ENCODE data around the gene SECTM1. TPM values are rescaled to one million over a fixed set of nuclear protein-coding genes. Genes with fewer than 3 reads are reported as not detected.
A peak's percentile ranks its signal among the peaks of the same experiment; 100 is the strongest.

Gene SECTM1
- polyA plus RNA-seq, 2 of the 4 experiments (the other 2 are of a cell fraction): 0.22 to 2.0 TPM

- peak overlapping the region; percentile 42 for H3K4me3 ChIP-seq
- no peak for FAIRE-seq
- POLR2A ChIA-PET: interaction anchor here (0.8 to 2.7 kb wide), 11 partner anchors 10 to 200 kb away, joined by 3 to 14 read pairs (median 5); partner anchors contain the start of gene CSNK1D
- DNase-seq (ENCODE audit: low read depth in 1 of 2, low spot score in 1 of 2): no peak
- 79% methylated on average over 27 of the region's 27 CpGs for WGBS (ENCODE audit: missing lambda C conversion rate)
- CTCF ChIA-PET: interaction anchor here (1.0 to 21.2 kb wide), 24 partner anchors 13 to 116 kb away, joined by 3 to 343 read pairs (median 10); partner anchors contain the start of genes CCDC57, CD7, CSNK1D and SECTM1
- no peak; a peak in 1 of 6 replicates for ATAC-seq
- TF ChIP-seq HOXB5 (CRISPR knock-in tag; IDR thresholded peaks at IDR 0.05) (0 out of 2 replicates have a peak, but pooled peaks have one; percentile 12), HOXB13 (CRISPR knock-in tag; IDR thresholded peaks at IDR 0.05; ENCODE audit: low read depth) (peak; percentile 30; the same call in 1 of the 2 replicates), CEBPB (IDR thresholded peaks at IDR 0.05) (no peak)
- H3K4me2 ChIP-seq: peak overlapping the region; percentile 91
- no peaks in the 10 kb centered on the region for H3K9me3 ChIP-seq
- peaks cover 74% of the 10 kb centered on the region for H3K4me1 ChIP-seq
- H3K27ac ChIP-seq: peak overlapping the region; percentile 96 to 98
Measured at GRCh38 chr17:82298538-82299421, 34.8 kb downstream of the SECTM1 start.

GRCh38 chr17:82297714-82298537 is 35.6 kb downstream of the SECTM1 start:
- POLR2A ChIA-PET: interaction anchor here (0.8 to 2.7 kb wide), 13 partner anchors 9 to 199 kb away, joined by 3 to 14 read pairs (median 4); partner anchors contain the start of gene CSNK1D
- H3K27ac ChIP-seq: peak overlapping the region; percentile 96 to 98

More at GRCh38 chr17:82297714-82298537, 35.6 kb downstream of the SECTM1 start:
- Histone ChIP-seq H3K9me3 (no peaks in the 10 kb centered on the region), H3K4me2 (peak overlapping the region; percentile 91), H3K4me3 (peak overlapping the region; percentile 42), H3K4me1 (peaks cover 69% of the 10 kb centered on the region)
- ATAC-seq (peak; percentile 72 to 74), DNase-seq (ENCODE audit: low read depth in 1 of 2, low spot score in 1 of 2) (peak; percentile 92 to 98), FAIRE-seq (peak; percentile 72)
- 1% methylated on average over 36 of the region's 36 CpGs for WGBS (ENCODE audit: missing lambda C conversion rate)
- CTCF ChIA-PET: interaction anchor here (0.7 to 21.2 kb wide), 21 partner anchors 14 to 117 kb away, joined by 3 to 343 read pairs (median 9); partner anchors contain the start of genes CD7, CSNK1D and SECTM1
- TF ChIP-seq POLR2AphosphoS2 (conservative IDR thresholded peaks at IDR 0.05; ENCODE audit: low read length) (no peak), EHMT2 (IDR thresholded peaks at IDR 0.05; ENCODE audit: low read depth) (no peak), HOXB5 (CRISPR knock-in tag; IDR thresholded peaks at IDR 0.05) (0 out of 2 replicates have a peak, but pooled peaks have one; percentile 7), CBX2 (IDR thresholded peaks at IDR 0.05; ENCODE audit: borderline replicate concordance, low read depth) (no peak), POLR2A (IDR thresholded peaks at IDR 0.05; ENCODE audit: low read length) (peak; percentile 63), HMGXB4 (CRISPR knock-in tag; IDR thresholded peaks at IDR 0.05; ENCODE audit: borderline replicate concordance) (no peak), HES2 (IDR thresholded peaks at IDR 0.05) (no peak), RAD21 (conservative IDR thresholded peaks at IDR 0.05 in 1 of 2, IDR thresholded peaks at IDR 0.05 in 1 of 2) (no peak; a peak in 1 of 5 replicates), HOXA7 (CRISPR knock-in tag; IDR thresholded peaks at IDR 0.05) (no peak; the same call in 1 of the 2 replicates), HOXB13 (CRISPR knock-in tag; IDR thresholded peaks at IDR 0.05; ENCODE audit: low read depth) (0 out of 2 replicates have a peak, but pooled peaks have one; percentile 18), EP300 (IDR thresholded peaks at IDR 0.05) (peak in 1 of 2 experiments; percentile 56; a peak in 2 of 5 replicates), EHF (CRISPR knock-in tag; IDR thresholded peaks at IDR 0.05) (peak; percentile 56; the same call in 1 of the 2 replicates), JUNB (IDR thresholded peaks at IDR 0.05) (peak; percentile 30; the same call in 1 of the 2 replicates), GATA3 (IDR thresholded peaks at IDR 0.05; ENCODE audit: borderline replicate concordance) (no peak; the same call in 1 of the 2 replicates), RNF2 (IDR thresholded peaks at IDR 0.05; ENCODE audit: borderline replicate concordance, low read depth) (no peak), JUN (IDR thresholded peaks at IDR 0.05) (peak in 1 of 2 experiments; percentile 81), BCL3 (IDR thresholded peaks at IDR 0.05) (peak; percentile 69), FOXS1 (CRISPR knock-in tag; IDR thresholded peaks at IDR 0.05) (no peak), MAX (IDR thresholded peaks at IDR 0.05) (peak; percentile 72), CTCF (IDR thresholded peaks at IDR 0.05) (peak; percentile 15; the same call in 1 of the 3 replicates), USF2 (IDR thresholded peaks at IDR 0.05) (0 out of 2 replicates have a peak, but pooled peaks have one; percentile 6), BHLHE40 (IDR thresholded peaks at IDR 0.05; ENCODE audit: low read depth, low read length) (no peak)
